CD4-positive, alpha-beta T cell (primary cell): ENCODE measurements around the gene OCA2. TPM values are rescaled to one million over a fixed set of nuclear protein-coding genes. Genes with fewer than 3 reads are reported as not detected.

Experiments
- ATAC-seq: fragments of 200-7000 bp; cut with Tn5 transposase; one replicate; pipeline ENCODE4 v1.10.0; 2022; ENCODE audit warnings: mild to moderate bottlenecking; ENCODE audit not compliant: poor library complexity
- CTCF ChIA-PET: fragments of 350-600 bp; sonication (Branson Sonifier 250); formaldehyde crosslinking; loops from one replicate; lab custom pipeline; 2021; ENCODE audit warnings: antibody characterized with exemption, inconsistent platforms; lab: Charles Lee
- POLR2A ChIA-PET: fragments of 350-600 bp; sonication (Branson Sonifier 250); formaldehyde crosslinking; loops from one replicate; lab custom pipeline; 2021; ENCODE audit warnings: antibody characterized with exemption, inconsistent platforms; lab: Charles Lee
- DNase-seq, 14 experiments: peaks; one replicate each; pipeline ENCODE4 v3.0.0-alpha.2; 2013 to 2020; ENCODE audit warnings: mixed read lengths in 2 of 14
- H3K27ac ChIP-seq, 2 donors: one replicate each; pipeline versions ENCODE4 v1.5.1 to v1.7.0; 2013; ENCODE audit warnings: low read length in 2 of 2, low read depth in 1 of 2, mild to moderate bottlenecking in 1 of 2
- H3K27me3 ChIP-seq, 2 experiments: 1 replicate in 1 of 2; 2 replicates in 1 of 2; pipeline versions ENCODE4 v1.6.1 to v1.7.0; 2013; ENCODE audit warnings: low read length in 2 of 2, control low read depth in 1 of 2, mild to moderate bottlenecking in 1 of 2, moderate library complexity in 1 of 2; ENCODE audit not compliant: insufficient read depth in 2 of 2, control insufficient read depth in 1 of 2
- H3K36me3 ChIP-seq: one replicate; pipeline ENCODE4 v1.6.1; 2013; ENCODE audit warnings: low read length, control low read depth; ENCODE audit not compliant: insufficient read depth
- H3K4me1 ChIP-seq: one replicate; pipeline ENCODE4 v1.6.1; 2013; ENCODE audit warnings: low read length, control low read depth; ENCODE audit not compliant: insufficient read depth
- H3K4me3 ChIP-seq: one replicate; pipeline ENCODE4 v1.5.1; 2013; ENCODE audit warnings: mild to moderate bottlenecking, low read length, moderate library complexity
- H3K9me3 ChIP-seq, 2 experiments: 1 replicate in 1 of 2; 2 replicates in 1 of 2; pipeline versions ENCODE4 v1.6.1 to v1.7.0; 2013; ENCODE audit warnings: low read length in 2 of 2, mild to moderate bottlenecking in 2 of 2, control low read depth in 1 of 2, moderate library complexity in 1 of 2; ENCODE audit not compliant: control insufficient read depth in 1 of 2, insufficient read depth in 1 of 2
- H3K27ac Mint-ChIP-seq: one replicate; pipeline ENCODE4 v1.8.0; 2020; ENCODE audit warnings: mixed read lengths
- H3K27me3 Mint-ChIP-seq: one replicate; pipeline ENCODE4 v1.8.0; 2021; ENCODE audit warnings: mixed read lengths
- H3K36me3 Mint-ChIP-seq: one replicate; pipeline ENCODE4 v1.8.0; 2021; ENCODE audit warnings: low read depth, mixed read lengths
- H3K4me1 Mint-ChIP-seq: one replicate; pipeline ENCODE4 v1.8.0; 2021; ENCODE audit warnings: low read depth, mixed read lengths
- H3K4me3 Mint-ChIP-seq: one replicate; pipeline ENCODE4 v1.8.0; 2020; ENCODE audit warnings: mild to moderate bottlenecking, mixed read lengths
- H3K9me3 Mint-ChIP-seq: one replicate; pipeline ENCODE4 v1.8.0; 2020; ENCODE audit warnings: mixed read lengths
- CTCF ChIP-seq: fragments of 200-600 bp; IDR thresholded peaks from one replicate; pipeline ENCODE4 v1.8.0; 2022; ENCODE audit warnings: antibody characterized with exemption, mild to moderate bottlenecking
- intact Hi-C, 2 experiments: fragments of 100-400 bp; cut with DNase I in 1 of 2; cut with micrococcal nuclease in 1 of 2; formaldehyde crosslinking; loops; one replicate each; pipeline versions ENCODE4 v1.15.1 to v1.9.0; 2023 to 2025; cut with DNase I, micrococcal nuclease
- total RNA-seq, 174 experiments: library from RNA in 2 of 174; stranded (reverse) in 2 of 174; gene quantifications; one replicate each; pipeline ENCODE4 v1.2.3 and lab custom pipeline; 2021 to 2026

OCA2 gene
- total RNA-seq, 2 experiments from 2014 or later = not detected

- Histone ChIP-seq H3K9me3 (peaks cover 0 to 24% of the 10 kb centered on the region in 2 experiments), H3K4me3 (no peak overlapping the region), H3K27ac (no peak overlapping the region), H3K27me3 (peaks cover 54 to 55% of the 10 kb centered on the region in 2 experiments), H3K4me1 (peaks cover 37% of the 10 kb centered on the region), H3K36me3 (no peaks in the 10 kb centered on the region)
- ChIA-PET CTCF (no interaction called here), POLR2A (interaction anchor here (0.6 kb wide), 1 partner anchor 176 kb away, joined by 3 read pairs; no protein-coding TSS in a partner anchor)
- peak overlapping the region; percentile 18 for H3K4me3 Mint-ChIP-seq
- DNase-seq (no peak), ATAC-seq (no peak)
- no peaks in the 10 kb centered on the region for H3K36me3 Mint-ChIP-seq
- TF ChIP-seq CTCF = no peak
- no peaks in the 10 kb centered on the region for H3K9me3 Mint-ChIP-seq
- no peak overlapping the region for H3K27ac Mint-ChIP-seq
- H3K27me3 Mint-ChIP-seq = peaks cover 54% of the 10 kb centered on the region
- intact Hi-C loops = loop anchor here in 1 of 2 experiments (10.0 kb wide), 1 partner anchor 1173 kb away; no protein-coding TSS in a partner anchor
- H3K4me1 Mint-ChIP-seq = peaks cover 28% of the 10 kb centered on the region
Measured at GRCh38 chr15:28101983-28102441, 2.9 kb upstream of the OCA2 start.

- Histone ChIP-seq H3K27ac (no peak overlapping the region), H3K4me3 (no peak overlapping the region), H3K27me3 (peaks cover 59 to 61% of the 10 kb centered on the region in 2 experiments), H3K9me3 (peaks cover 0 to 27% of the 10 kb centered on the region in 2 experiments), H3K4me1 (peaks cover 40% of the 10 kb centered on the region), H3K36me3 (no peaks in the 10 kb centered on the region)
- H3K4me3 Mint-ChIP-seq = no peak overlapping the region
- ATAC-seq = no peak
- H3K9me3 Mint-ChIP-seq = no peaks in the 10 kb centered on the region
- peaks cover 30% of the 10 kb centered on the region for H3K4me1 Mint-ChIP-seq
- intact Hi-C loops = loop anchor here in 1 of 2 experiments (10.0 kb wide), 1 partner anchor 1174 kb away; no protein-coding TSS in a partner anchor
- no peak for TF ChIP-seq CTCF
- ChIA-PET CTCF (no interaction called here), POLR2A (no interaction called here)
- DNase-seq = no peak
- H3K27ac Mint-ChIP-seq = no peak overlapping the region
- H3K27me3 Mint-ChIP-seq = peaks cover 56% of the 10 kb centered on the region
- H3K36me3 Mint-ChIP-seq = no peaks in the 10 kb centered on the region
Measured at GRCh38 chr15:28101201-28101600, 2.1 kb upstream of the OCA2 start.

GRCh38 chr15:28100516-28101195 is 1.5 kb upstream of the OCA2 start:
- DNase-seq = no peak
- H3K27ac Mint-ChIP-seq = no peak overlapping the region
- H3K4me3 ChIP-seq = no peak overlapping the region
- peaks cover 30% of the 10 kb centered on the region for H3K4me1 Mint-ChIP-seq
- no peak overlapping the region for H3K27ac ChIP-seq
- peaks cover 56% of the 10 kb centered on the region for H3K27me3 Mint-ChIP-seq
- TF ChIP-seq CTCF = no peak
- H3K9me3 ChIP-seq = peaks cover 0 to 33% of the 10 kb centered on the region in 2 experiments
- peaks cover 40% of the 10 kb centered on the region for H3K4me1 ChIP-seq
- no peak overlapping the region for H3K4me3 Mint-ChIP-seq
- ATAC-seq = no peak
- intact Hi-C loops = loop anchor here in 1 of 2 experiments (10.0 kb wide), 1 partner anchor 1174 kb away; no protein-coding TSS in a partner anchor
- H3K27me3 ChIP-seq = peaks cover 60 to 61% of the 10 kb centered on the region in 2 experiments
- H3K36me3 ChIP-seq = no peaks in the 10 kb centered on the region
- no peaks in the 10 kb centered on the region for H3K9me3 Mint-ChIP-seq
- CTCF ChIA-PET = no interaction called here
- H3K36me3 Mint-ChIP-seq = no peaks in the 10 kb centered on the region
- POLR2A ChIA-PET = no interaction called here
